PC-3 (cell line): ENCODE results near the gene CHRM4.

ENCODE experiments used
- EZH2 ChIP-seq: fragments of 300-600 bp; sonication (generic); IDR thresholded peaks from one replicate; pipeline ENCODE4 v1.6.1; 2017; ENCODE audit warnings: antibody characterized with exemption, mild to moderate bottlenecking, low read length; ENCODE audit not compliant: unreplicated experiment
- EZH2phosphoT487 ChIP-seq: fragments of 300-600 bp; sonication (generic); IDR thresholded peaks from 2 replicates; pipeline ENCODE4 v1.6.1; 2018; ENCODE audit warnings: mild to moderate bottlenecking, antibody characterized with exemption, low read length, borderline replicate concordance
- TF ChIP-seq, protein P1 (sequence below): fragments of 300-600 bp; sonication (generic); conservative IDR thresholded peaks from 2 replicates; pipeline ENCODE4 v1.5.1; 2017; ENCODE audit warnings: antibody characterized with exemption, low read depth, mild to moderate bottlenecking, low read length

DNA sequence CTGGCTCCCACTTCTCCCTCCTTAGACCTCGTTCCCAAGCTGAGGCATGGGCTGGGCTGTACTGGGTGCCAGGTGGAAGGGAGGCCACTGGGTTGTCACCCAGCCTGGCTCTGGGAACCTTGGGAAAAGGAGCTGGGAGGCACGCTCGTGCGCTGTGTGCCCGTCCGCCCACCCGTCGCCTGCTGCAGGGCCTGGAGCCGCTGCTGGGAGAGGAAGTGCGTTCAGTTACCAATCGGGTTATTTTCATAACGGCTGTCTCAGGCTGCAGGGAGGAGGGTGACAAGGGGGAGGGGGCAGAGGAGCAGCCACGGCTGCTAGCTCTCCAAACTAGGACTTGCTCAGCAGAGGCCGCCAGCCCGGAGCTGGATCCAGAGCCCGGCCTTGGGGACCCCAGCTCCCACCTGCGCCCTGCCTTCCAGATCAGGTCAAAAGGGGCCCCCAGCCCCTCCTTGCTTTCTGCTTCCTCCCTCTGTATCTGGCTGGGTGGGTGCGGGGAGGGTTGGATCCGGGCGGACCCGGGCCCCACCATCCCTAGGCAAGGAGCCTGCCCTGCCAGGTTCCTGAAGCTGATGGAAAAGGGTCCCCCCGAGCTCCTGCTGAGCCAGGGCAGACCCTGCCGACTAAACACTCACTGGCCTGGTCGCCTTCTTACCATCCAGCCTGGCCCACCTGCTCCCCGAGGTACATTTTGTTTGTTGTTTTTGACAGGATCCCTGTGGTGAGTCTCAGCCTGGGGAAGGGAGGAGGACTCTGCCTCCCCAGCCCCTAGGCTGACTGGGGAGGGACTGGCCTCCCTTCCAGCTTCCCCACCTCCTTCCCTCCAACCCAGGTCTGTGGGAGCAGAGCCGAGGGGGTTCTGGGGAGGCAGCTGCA lies 30.1 kb downstream of the CHRM4 start:
- TF ChIP-seq, protein P1, sequence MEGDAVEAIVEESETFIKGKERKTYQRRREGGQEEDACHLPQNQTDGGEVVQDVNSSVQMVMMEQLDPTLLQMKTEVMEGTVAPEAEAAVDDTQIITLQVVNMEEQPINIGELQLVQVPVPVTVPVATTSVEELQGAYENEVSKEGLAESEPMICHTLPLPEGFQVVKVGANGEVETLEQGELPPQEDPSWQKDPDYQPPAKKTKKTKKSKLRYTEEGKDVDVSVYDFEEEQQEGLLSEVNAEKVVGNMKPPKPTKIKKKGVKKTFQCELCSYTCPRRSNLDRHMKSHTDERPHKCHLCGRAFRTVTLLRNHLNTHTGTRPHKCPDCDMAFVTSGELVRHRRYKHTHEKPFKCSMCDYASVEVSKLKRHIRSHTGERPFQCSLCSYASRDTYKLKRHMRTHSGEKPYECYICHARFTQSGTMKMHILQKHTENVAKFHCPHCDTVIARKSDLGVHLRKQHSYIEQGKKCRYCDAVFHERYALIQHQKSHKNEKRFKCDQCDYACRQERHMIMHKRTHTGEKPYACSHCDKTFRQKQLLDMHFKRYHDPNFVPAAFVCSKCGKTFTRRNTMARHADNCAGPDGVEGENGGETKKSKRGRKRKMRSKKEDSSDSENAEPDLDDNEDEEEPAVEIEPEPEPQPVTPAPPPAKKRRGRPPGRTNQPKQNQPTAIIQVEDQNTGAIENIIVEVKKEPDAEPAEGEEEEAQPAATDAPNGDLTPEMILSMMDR = no peak
- TF ChIP-seq EZH2phosphoT487 (no peak), EZH2 (no peak)
